DMS79 (cell line): Measurements from ENCODE around the gene P2RY2.

Experiments
- DNase-seq: peaks from one replicate; lab custom pipeline; 2025; lab: John Stamatoyannopoulos, UW

The P2RY2 gene

DNA sequence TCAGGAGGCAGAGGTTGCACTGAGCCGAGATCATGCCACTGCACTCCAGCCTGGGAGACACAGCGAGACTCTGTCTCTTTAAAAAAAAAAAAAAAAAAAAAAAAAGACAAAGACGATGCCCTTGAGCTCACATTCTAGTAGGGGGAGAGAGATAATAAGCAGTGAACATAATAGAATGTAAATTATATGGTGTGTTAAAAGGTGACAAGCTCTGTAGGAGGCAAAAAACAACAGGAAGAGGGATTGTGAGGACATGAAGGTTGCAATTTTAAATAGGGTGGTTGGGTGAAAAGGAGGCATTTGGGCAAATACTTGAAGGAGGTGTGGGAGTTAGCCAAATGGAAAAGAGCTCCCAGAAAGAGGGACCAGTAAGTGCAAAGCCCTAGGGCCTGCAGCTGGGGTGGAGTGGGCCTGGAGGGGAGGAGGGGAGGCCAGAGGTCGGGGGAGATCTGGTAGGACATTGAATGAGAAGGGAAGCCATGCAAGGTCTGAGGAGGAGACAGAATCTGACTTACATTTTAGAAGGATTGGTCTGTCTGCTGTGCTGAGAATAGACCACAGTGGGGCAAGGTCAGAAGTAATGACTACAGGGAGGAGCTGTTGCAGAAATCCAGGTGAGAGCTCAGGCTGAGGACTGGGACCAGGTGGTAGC, 26.6 kb downstream of the P2RY2 start:
- no peak for DNase-seq

DNA sequence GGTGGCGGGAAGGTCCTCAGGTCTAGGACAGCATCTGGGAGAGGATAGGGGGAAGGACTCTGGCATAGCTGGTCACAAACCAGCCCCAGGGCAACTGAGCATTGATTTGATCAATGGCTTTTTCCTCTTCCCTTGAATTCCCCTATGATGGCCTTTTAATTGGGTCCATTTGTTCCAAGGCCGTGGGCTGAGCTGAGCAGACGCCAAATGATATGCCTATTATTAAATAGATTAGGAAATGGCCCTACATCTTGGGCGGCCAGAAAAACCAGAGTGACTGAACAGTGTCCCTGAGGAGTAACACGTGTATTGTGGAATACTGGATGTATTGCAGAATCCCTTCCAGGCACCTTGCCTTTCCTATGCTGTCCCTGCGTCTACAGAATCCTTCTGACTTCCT, 27.4 kb downstream of the P2RY2 start:
- DNase-seq, result no peak

DNA sequence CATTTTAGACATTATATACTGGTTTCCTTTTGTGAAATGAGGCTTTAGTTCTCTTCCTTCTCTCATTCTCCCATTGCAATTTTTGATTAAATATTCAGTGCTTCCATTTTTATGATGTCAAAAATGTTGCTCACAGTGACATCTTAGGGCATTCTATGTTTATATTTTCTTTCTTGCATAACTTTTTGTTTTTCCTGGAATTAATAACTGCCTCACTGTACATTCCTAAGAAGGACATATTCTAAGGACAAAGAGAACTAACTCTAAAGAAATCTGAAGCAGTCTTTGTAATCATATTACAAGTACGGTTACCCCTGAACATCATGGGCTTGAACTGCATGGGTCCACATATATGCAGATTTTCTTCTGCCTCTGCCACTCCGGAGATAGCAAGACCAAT, 28.2 kb downstream of the P2RY2 start:
- no peak for DNase-seq

DNA sequence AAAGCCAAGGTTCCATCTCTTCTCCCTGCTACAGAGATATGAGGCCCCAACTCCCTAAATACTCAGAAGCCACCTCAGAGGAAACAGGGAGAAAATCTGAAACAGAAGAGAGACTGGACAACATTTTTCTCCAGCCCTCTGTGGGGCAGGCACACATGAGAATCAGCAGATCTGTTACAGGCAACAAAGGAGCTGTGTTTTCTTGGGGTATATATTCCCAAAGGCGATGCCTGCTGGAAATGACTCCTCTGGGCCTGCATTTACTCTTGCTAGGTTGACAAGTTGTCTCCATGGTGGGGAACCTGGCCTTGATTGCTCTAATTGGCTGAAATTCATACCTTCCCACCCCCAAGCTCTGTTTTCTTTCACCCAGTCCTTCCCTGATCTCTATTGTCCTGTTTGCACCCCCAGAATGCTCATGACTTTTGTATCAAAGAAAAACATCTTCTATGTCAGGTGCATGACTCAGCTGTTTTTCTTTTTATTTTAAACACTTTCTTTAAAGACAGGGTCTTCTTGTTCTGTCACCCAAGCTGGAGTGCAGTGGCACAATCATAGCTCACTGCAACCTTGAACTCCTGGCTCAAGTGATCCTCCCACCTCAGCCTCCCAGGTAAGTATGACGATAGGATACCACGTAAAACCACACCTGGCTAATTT, 30.6 kb downstream of the P2RY2 start:
- DNase-seq, result no peak

DNA sequence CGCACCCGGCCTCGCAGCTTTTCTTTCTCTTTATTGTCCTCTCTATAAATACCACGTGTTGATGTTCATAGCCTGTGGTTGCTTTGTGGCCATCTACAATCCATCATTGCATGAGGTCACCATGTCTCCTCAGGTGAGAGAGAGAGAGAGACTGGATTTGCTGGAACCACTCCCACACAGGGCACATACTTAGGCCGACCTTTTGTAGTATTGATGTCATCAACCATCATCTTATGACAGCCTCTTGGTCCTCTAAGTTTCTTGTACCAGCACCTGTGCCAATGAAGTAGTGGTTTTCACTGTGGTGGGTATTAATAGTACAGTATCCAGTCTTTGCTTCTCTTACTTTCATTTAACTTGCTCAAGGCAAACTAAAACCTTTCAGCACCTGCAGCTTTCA, 31.2 kb downstream of the P2RY2 start:
- no peak for DNase-seq

DNA sequence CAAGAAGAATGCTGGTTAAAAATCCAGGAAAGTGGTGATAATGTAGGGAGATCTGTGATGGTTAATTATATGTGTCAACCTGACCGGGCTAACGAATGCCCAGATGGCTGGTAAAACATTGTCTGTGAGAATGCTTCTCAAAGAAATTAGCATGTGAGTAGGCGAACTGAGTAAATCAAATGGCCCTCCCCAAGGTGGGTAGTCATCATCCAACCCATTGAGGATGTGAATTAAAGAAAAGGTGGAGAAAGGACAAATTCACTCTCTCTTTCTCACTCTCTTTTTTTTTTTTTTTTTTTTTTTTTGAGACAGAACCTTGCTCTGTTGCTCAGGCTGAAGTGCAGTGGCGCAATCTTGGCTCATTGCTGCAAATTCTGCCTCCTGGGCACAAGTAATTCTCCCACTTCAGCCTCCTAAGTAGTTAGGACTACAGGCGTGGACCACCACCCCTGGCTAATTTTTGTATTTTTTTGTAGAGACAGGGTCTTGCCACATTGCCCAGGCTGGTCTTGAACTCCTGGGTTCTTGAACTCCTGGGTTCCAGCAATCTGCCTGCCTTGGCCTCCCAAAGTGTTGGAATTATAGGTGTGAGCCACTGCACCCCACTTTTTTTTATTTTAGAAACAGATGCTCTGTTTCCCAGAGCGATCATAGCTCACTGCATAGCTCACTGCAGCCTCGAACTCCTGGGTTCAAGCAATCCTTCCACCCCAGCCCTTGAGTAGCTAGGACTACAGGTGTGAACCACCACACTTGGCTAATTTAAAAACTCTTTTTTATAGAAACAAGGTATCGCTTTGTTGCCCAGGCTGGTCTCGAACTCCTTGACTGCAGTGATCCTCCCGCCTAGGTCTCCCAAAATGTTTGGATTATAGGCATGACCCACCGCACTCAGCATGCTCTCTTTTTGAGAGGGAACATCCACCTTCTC, 32.0 kb downstream of the P2RY2 start:
- DNase-seq, result no peak

DNA sequence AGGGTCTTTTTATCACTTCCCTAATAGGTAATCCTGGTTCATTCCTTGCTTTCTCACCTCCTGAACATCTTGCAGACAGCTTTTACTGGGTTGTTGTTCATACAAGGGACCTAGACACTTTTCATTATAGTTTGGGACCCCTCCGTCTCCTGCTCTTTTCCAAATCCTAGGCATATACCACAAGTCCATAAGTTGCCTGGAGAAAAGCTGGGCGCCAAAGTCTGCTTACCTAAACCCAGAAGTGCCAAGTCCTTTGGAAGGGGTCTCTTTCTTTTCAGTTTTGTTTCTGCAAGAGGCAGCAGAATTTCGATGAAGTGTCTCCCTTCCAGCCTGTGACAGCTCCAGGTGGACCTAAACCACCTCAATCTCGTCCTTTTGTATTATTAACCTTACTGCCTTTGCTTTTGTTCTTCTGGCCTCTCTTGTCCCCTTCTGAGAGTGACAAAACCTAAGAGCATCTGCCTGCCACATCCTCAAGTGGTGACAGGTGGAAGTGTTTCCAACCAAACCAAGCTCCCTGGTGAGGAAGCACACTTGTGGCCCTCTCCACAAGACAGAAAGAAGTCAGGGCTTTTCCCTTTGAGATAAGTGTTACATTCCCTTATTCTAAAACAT, 34.6 kb downstream of the P2RY2 start:
- DNase-seq, result no peak

DNA sequence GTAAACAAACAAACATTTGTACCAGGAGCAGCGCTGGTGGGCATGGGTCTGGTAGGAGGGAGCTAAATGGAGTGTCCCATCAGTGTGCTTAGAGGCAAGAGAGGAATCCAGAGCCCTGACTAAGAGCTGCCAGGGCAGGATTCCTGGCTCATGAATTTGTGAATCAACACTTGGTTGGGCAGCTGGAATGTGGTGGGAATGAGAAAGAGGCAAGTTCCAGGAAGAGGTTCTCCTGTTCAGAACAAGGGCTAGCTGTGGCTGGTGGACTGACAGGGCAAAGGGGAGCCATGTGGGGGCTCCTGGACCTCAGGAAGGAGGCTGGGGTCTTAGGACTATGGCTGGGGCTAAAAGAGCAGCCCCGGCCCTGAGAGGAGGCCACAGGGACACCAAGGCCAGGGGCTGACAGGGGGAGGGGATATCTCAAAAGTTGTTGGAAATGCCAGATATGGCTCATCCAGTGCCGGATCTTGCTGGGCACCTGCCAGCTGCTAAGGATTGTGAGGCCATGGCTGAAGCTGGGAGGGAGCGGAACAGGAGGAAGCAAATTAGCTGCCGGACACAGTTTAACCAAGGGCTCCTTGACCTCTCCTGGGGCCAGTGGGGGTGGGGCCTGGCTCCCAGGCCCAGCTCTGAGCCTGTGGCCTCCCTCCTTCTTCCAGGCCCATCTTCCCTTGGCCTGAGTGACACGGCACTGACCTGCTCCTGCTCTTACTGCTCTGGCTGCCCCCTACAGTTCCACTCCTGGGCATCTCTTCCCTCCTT, 39.4 kb downstream of the P2RY2 start:
- no peak for DNase-seq

DNA sequence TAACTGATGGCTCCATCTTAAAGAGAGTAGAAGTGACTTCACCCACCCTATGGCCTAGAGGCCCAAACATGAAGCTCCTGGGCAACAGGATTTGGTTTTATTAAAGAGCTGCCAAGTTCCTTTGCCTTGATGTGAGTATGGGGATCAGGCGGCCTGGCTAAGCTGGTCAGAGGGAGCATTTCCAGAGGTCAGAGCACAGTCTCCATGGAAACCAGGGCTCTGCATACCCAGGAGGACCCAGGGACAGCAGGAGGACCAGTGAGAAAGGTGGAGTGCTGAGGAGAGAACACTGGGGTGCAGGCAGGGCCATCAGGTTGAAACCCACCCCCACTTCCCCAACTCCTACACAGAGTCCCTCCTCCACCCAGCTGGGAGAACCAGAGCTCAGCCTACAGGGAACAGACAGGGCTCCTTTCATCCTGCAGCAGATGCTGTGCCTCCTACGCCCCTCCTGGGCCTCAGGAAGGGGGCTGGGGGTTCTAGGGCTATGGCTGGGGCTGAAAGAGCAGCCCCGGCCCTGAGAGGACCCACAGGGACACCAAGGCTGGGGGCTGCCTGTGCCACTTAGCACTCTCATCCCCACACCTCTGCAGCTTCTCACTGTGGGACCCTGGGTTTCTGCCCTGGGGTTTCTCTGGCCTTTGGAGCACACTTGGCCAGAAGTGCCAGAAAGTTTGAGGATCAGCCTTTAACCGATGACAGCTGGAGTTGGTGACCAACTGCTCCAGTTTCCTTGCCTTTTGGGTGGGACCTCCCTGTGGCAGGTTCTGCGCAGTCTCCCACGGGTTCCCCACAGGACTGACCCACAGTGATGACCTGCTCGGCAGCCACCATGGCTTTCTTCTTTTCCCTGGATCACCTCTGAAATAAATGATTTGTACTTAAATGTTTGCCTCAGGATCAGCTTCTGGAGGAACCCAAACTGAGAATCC, 40.3 kb downstream of the P2RY2 start:
- no peak for DNase-seq

DNA sequence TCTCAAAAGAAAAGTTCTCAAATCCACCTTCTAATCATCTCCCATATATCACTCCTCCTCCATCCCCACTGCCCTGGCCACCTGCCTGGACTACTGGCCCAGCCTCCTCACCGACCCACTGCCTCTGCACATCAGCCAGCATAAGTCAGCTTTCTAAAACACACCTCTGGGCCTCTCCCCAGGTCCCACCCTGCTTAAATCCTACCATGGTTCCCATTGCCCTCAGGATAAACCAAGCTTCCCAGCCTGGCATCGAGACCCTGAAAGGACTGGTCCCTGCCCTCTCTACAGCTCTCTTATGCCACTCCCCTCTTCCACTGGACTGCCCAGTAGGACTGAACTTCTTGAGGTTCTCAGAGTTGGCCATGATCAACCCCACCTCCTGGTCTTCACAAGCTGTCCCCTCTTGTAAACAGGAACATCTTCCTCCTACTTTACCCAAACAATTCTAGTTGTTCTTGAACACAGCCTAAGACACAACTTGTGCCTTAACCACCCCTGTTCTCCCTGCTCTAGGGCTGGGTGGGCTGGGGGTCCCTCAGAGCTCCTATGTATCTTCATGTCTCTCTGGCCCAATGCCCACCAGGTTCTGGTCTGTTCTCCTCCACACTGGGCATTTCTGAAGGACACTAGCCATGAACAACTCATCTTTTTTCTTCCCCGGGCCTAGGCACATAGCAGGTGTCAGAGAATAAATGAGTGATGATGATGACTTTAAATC, 41.5 kb downstream of the P2RY2 start:
- DNase-seq, result no peak

DNA sequence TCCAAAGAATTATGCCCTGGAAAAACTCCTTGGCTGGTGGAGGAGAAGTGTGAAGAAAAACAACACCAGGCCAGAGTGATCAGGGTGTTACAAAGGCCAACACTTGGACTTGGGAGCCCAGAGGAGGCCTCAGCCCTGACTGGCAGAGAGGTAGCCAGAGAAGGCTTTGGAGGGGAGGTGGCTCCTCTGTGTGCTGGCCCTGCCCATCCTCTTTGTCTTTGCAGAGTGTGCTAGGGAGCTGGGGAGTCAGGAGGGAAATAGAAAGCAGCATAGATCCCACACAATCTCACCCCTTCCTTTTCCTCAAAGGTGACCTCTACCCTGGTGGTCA, 42.0 kb downstream of the P2RY2 start:
- no peak for DNase-seq

DNA sequence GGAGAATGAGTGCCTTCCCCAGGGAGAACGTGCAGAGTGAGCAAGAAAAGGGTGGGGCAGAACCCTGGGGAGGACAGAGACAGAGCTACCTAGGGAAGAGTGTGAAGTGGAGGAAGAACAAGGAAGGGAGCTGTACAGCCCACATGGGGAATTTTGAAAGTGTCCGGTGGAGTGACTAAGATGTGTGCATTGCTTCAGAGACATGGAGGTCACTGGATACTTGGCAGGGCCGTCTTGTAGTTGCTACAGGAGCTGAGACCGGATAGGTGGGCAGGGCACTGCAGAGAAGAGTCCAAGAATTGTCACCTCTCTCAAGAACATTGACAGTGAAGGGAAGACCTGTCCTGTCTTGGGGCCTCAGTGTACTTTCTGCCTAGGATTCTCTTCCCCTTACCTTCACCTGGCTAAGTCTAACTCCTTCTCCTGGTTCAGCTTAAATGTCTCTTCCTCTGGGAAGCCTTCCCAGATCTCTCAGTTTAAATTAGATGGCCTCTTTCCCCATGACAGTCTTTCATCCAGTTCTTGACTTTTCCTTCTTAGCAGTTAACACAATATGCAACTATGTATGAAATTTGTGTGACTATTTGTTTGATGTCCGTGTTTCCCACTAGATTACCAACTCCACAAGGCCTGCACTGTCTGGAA, 44.9 kb downstream of the P2RY2 start:
- no peak for DNase-seq

DNA sequence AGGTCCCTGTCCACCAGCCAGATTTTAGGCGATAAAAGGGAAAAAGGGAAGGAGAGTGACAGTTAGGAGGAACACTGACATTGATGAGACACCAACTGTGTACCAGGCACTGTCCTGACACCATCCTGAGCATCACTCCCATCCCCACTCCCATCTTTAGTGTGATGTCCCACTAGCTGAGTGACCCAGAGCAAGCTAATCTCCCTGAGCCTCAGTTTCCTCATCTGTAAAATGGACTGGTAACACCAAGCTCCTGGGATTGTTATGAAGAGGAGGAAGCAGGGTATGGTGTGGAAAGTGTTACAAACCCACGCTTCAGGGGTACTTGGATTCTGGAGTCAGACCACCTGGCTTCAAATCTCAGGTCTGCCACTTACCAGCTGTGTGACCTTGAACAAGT, 45.6 kb downstream of the P2RY2 start:
- no peak for DNase-seq

DNA sequence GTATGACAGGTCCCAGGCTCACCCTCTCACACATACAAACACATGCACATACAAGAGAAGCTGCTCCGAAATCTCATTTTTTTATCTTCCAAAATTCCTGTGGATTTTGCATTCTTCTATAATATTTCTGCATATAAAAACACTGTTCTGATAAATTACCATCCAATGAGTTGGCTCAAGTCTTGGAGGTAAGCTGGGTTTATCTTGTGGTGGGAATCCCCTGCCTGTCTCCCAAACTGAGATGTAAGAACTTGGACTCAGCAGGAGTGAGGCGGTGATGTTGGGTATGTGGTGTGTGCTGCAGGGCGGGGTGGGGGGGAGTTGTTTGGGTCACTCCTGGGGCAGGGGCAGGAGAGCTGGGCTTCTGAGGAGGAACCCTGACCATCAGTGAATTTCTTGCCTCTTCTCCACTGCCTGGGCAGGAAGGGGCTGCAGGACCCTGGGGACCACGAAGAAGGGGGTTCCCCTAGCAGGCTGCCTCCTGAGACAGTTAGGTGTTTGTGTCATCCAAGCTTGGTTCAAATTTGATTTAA, 47.3 kb downstream of the P2RY2 start:
- DNase-seq, result no peak

DNA sequence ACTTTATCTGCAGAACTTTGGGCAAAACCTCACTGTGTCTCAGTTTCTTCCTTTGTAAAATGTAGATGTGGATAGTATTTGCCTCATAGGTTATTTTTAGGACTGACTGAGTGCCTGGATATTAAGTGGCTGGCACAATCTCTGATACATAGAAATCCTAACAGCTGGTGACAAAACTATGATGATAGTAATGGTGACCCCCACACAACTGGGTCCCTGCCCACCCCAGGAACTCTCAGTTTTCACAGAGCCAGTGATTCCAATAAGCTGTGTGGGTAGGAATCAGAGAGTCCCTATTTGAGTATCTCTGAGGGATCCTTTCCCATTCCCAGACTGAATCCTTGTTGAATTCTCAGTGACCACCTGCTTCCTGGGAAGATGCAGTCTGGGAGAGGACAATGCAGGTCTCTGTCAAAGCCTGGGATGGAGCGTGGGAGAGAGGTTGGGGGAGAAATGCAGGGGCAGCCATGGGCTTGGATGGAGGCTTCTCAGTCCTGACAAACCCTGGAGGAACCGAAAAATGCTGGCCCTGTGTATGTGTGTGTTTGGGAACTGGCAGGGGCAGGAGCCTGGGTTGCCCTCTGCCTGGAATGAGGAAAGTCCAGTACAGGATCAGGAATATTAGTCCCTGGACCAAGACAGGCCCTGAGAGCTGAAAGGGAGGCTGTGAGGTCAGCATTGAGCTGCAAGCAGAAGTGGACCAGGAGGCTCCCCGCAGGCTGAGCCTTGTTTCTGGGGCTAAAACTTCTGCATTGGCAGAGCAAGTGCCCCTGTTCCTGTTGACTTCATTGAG, 48.0 kb downstream of the P2RY2 start:
- DNase-seq, result no peak

DNA sequence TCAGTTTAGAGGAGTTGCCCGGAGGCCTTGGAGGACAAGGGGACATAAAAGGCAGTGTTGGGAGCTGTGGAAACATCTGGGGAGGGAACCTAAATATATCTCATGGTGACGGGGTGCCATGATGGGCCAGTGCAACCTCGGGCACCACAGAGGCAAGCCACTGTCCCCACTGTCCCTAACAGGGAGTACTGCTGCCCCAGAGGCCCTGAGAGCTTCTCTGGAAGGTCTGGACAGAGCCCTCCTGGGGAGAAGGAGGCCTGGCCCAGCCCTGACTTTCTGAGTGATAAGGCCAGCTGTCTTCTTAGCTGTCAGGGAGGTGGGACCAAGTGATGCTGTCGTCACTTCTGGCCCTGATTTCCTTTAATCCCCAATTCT, 48.6 kb downstream of the P2RY2 start:
- DNase-seq, result no peak

DNA sequence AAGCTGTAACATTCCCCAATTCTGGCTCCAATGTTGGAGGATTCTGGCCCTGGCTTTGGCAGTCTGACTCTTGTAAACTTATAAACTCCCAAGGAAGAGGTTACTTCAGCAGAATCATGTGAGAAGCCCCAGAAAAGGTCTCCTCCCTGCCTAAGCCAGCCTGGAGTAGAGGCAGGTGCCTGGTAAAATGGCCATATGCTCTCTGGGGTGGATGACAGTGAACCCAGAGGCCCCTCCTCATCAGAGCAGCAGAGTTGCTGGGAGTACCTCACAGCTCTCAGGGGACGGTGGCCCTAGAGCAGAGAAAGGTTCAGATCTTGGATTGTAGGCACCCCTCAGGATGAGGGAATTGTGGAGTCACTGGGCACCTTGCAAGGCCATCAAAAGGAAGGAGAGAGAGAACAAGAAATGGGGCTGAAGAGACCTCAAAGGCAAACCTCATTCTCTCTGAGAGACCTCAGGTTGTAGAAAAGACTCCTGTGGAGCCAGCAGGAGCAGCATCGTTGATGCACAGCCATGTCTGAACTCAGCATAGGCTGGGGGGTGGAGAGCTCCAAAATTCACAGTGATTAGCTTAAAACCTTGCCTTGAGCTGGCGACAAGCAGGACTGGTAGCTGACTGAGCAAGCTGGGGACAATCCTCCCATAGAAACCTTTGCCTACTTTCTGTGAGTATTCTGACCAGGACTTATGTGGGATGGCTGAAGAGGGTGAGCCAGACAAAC, 49.2 kb downstream of the P2RY2 start:
- DNase-seq, result no peak
